NCI-H1417 treated with DMSO at 0.1 percent for 48 hours (cell line): Measurements from ENCODE around the gene CARMIL1.
A peak's percentile ranks its signal among the peaks of the same experiment; 100 is the strongest.

Experiments used
- DNase-seq: peaks from one replicate; lab custom pipeline; 2025; lab: John Stamatoyannopoulos, UW

Gene CARMIL1

GRCh38 chr6:25511376-25511775 lies 232.2 kb downstream of the CARMIL1 start:
- no peak for DNase-seq

GRCh38 chr6:25512560-25512959 lies 233.4 kb downstream of the CARMIL1 start:
- no peak for DNase-seq

- no peak for DNase-seq
Observed at GRCh38 chr6:25519856-25520255, 240.7 kb downstream of the CARMIL1 start.

GRCh38 chr6:25524542-25524941 lies 245.4 kb downstream of the CARMIL1 start:
- DNase-seq = no peak

GRCh38 chr6:25525078-25525477 lies 245.9 kb downstream of the CARMIL1 start:
- DNase-seq = no peak

GRCh38 chr6:25534942-25535631 lies 255.9 kb downstream of the CARMIL1 start:
- no peak for DNase-seq

- DNase-seq = no peak
Observed at GRCh38 chr6:25535632-25536225, 256.6 kb downstream of the CARMIL1 start.

- no peak for DNase-seq
Observed at GRCh38 chr6:25536781-25537180, 257.6 kb downstream of the CARMIL1 start.

GRCh38 chr6:25537349-25538018 lies 258.3 kb downstream of the CARMIL1 start:
- DNase-seq = no peak

GRCh38 chr6:25541228-25541627 lies 262.1 kb downstream of the CARMIL1 start:
- no peak for DNase-seq

GRCh38 chr6:25542984-25543910 lies 264.1 kb downstream of the CARMIL1 start:
- DNase-seq = no peak

- no peak for DNase-seq
Observed at GRCh38 chr6:25544833-25545232, 265.7 kb downstream of the CARMIL1 start.

GRCh38 chr6:25547797-25548196 lies 268.6 kb downstream of the CARMIL1 start:
- no peak for DNase-seq

GRCh38 chr6:25548451-25548850 lies 269.3 kb downstream of the CARMIL1 start:
- DNase-seq = no peak

GRCh38 chr6:25550631-25551030 lies 271.5 kb downstream of the CARMIL1 start:
- DNase-seq = no peak

GRCh38 chr6:25553502-25553901 lies 274.3 kb downstream of the CARMIL1 start:
- DNase-seq = no peak

GRCh38 chr6:25555188-25555587 lies 276.0 kb downstream of the CARMIL1 start:
- no peak for DNase-seq

GRCh38 chr6:25556516-25556915 lies 277.3 kb downstream of the CARMIL1 start:
- peak; percentile 26 for DNase-seq

GRCh38 chr6:25558155-25558817 lies 279.1 kb downstream of the CARMIL1 start:
- DNase-seq = no peak

GRCh38 chr6:25560865-25561264 lies 281.7 kb downstream of the CARMIL1 start:
- no peak for DNase-seq

- DNase-seq = no peak
Observed at GRCh38 chr6:25564943-25565342, 285.8 kb downstream of the CARMIL1 start.

- no peak for DNase-seq
Observed at GRCh38 chr6:25570578-25570977, 291.4 kb downstream of the CARMIL1 start.
